HEK293 (cell line): ENCODE measurements around the gene TMEM184A.

ENCODE experiments used
- CTCF ChIA-PET: fragments of 350-600 bp; formaldehyde crosslinking; extraction: SDS; loops from one replicate; lab custom pipeline; 2021; ENCODE audit warnings: antibody characterized with exemption; lab: Yijun Ruan, JAX
- POLR2A ChIA-PET: fragments of 300-600 bp; formaldehyde crosslinking; extraction: SDS; loops from one replicate; lab custom pipeline; 2020; ENCODE audit warnings: antibody characterized with exemption, inconsistent platforms; lab: Yijun Ruan, JAX
- H3K27ac ChIP-seq: fragments of 200-500 bp; sonication (Bioruptor generic); 2 replicates; pipeline ENCODE4 v1.5.1; 2014; ENCODE audit warnings: low read depth, low read length, control low read depth, inconsistent platforms; ENCODE audit errors: extremely low read depth
- H3K36me3 ChIP-seq, 2 experiments: fragments of 200-500 bp in 1 of 2; sonication (Bioruptor generic) in 1 of 2; 1 replicate in 1 of 2; 2 replicates in 1 of 2; pipeline ENCODE4 v1.5.1; 2014 to 2017; ENCODE audit warnings: inconsistent platforms in 2 of 2, low read length in 2 of 2; ENCODE audit not compliant: control insufficient read depth in 2 of 2, insufficient read depth in 1 of 2
- H3K4me1 ChIP-seq: fragments of 200-500 bp; sonication (Bioruptor generic); 2 replicates; pipeline ENCODE4 v1.5.1; 2014; ENCODE audit warnings: mild to moderate bottlenecking, low read length, inconsistent platforms; ENCODE audit not compliant: control insufficient read depth, insufficient read depth
- H3K4me3 ChIP-seq: 2 replicates; pipeline ENCODE4 v1.5.1; 2011; ENCODE audit warnings: low read depth, mild to moderate bottlenecking, control low read depth, low read length, moderate library complexity
- H3K9me3 ChIP-seq: fragments of 200-500 bp; sonication (Bioruptor generic); 2 replicates; pipeline ENCODE4 v1.5.1; 2014; ENCODE audit warnings: low read depth, low read length, inconsistent platforms; ENCODE audit not compliant: control insufficient read depth, insufficient read depth
- HIC1 ChIP-seq: fragments of 450-650 bp; formaldehyde crosslinking; IDR thresholded peaks from 2 replicates; pipeline ENCODE4 v1.5.1; 2016; ENCODE audit warnings: missing biosample characterization, missing genetic modification characterization
- HOXD13 ChIP-seq: sonication (generic); formaldehyde crosslinking; IDR thresholded peaks from 2 replicates; pipeline ENCODE4 v1.8.0; 2022; ENCODE audit warnings: missing genetic modification reagents, borderline replicate concordance
- OSR2 ChIP-seq: fragments of 450-650 bp; formaldehyde crosslinking; IDR thresholded peaks from 2 replicates; pipeline ENCODE4 v1.5.1; 2016; ENCODE audit warnings: missing biosample characterization, missing genetic modification characterization
- PRDM1 ChIP-seq: fragments of 450-650 bp; formaldehyde crosslinking; IDR thresholded peaks from 2 replicates; pipeline ENCODE4; 2016; ENCODE audit warnings: missing biosample characterization, missing genetic modification characterization
- REPIN1 ChIP-seq: fragments of 450-650 bp; formaldehyde crosslinking; IDR thresholded peaks from 2 replicates; pipeline ENCODE4 v1.5.1; 2017; ENCODE audit warnings: missing biosample characterization, missing genetic modification characterization, low read depth
- SALL2 ChIP-seq: fragments of 450-650 bp; formaldehyde crosslinking; IDR thresholded peaks from 2 replicates; pipeline ENCODE4 v1.5.0; 2017; ENCODE audit warnings: missing biosample characterization, mild to moderate bottlenecking, missing genetic modification characterization, borderline replicate concordance
- SP7 ChIP-seq: fragments of 450-650 bp; formaldehyde crosslinking; IDR thresholded peaks from 2 replicates; pipeline ENCODE4 v1.5.1; 2016; ENCODE audit warnings: missing biosample characterization, missing genetic modification characterization
- TSHZ1 ChIP-seq: fragments of 450-650 bp; formaldehyde crosslinking; IDR thresholded peaks from 2 replicates; pipeline ENCODE4 v1.5.1; 2016; ENCODE audit warnings: missing biosample characterization, missing genetic modification characterization, borderline replicate concordance
- YY2 ChIP-seq: fragments of 450-650 bp; formaldehyde crosslinking; IDR thresholded peaks from 2 replicates; pipeline ENCODE4 v1.5.1; 2016; ENCODE audit warnings: missing biosample characterization, missing genetic modification characterization
- ZNF112 ChIP-seq: fragments of 450-650 bp; formaldehyde crosslinking; IDR thresholded peaks from 2 replicates; pipeline ENCODE4 v1.5.0; 2017; ENCODE audit warnings: missing biosample characterization, missing genetic modification characterization
- ZNF146 ChIP-seq: fragments of 450-650 bp; formaldehyde crosslinking; IDR thresholded peaks from 2 replicates; pipeline ENCODE4 v1.5.1; 2016; ENCODE audit warnings: missing biosample characterization, missing genetic modification characterization
- ZNF157 ChIP-seq: fragments of 450-650 bp; formaldehyde crosslinking; IDR thresholded peaks from 2 replicates; pipeline ENCODE4 v1.5.1; 2016; ENCODE audit warnings: missing biosample characterization, missing genetic modification characterization
- ZNF184 ChIP-seq: fragments of 450-650 bp; IDR thresholded peaks from 2 replicates; pipeline ENCODE4 v1.5.1; 2018; ENCODE audit warnings: missing biosample characterization, mild to moderate bottlenecking, missing genetic modification characterization
- ZNF2 ChIP-seq: fragments of 450-650 bp; formaldehyde crosslinking; IDR thresholded peaks from 2 replicates; pipeline ENCODE4 v1.5.1; 2016; ENCODE audit warnings: missing biosample characterization, missing genetic modification characterization
- ZNF23 ChIP-seq: fragments of 450-650 bp; formaldehyde crosslinking; IDR thresholded peaks from 2 replicates; pipeline ENCODE4 v1.5.1; 2016; ENCODE audit warnings: missing biosample characterization, missing genetic modification characterization, borderline replicate concordance
- ZNF350 ChIP-seq: fragments of 450-650 bp; formaldehyde crosslinking; IDR thresholded peaks from 2 replicates; pipeline ENCODE4 v1.5.0; 2017; ENCODE audit warnings: missing biosample characterization, mild to moderate bottlenecking, missing genetic modification characterization
- ZNF391 ChIP-seq: fragments of 450-650 bp; formaldehyde crosslinking; IDR thresholded peaks from 2 replicates; pipeline ENCODE4 v1.5.1; 2016; ENCODE audit warnings: low read depth, missing biosample characterization, missing genetic modification characterization, borderline replicate concordance
- ZNF416 ChIP-seq: fragments of 450-650 bp; formaldehyde crosslinking; IDR thresholded peaks from 2 replicates; pipeline ENCODE4 v1.5.1; 2016; ENCODE audit warnings: missing biosample characterization, missing genetic modification characterization
- ZNF600 ChIP-seq: fragments of 450-650 bp; formaldehyde crosslinking; IDR thresholded peaks from 2 replicates; pipeline ENCODE4 v1.5.1; 2016; ENCODE audit warnings: missing biosample characterization, missing genetic modification characterization
- ZNF624 ChIP-seq: fragments of 450-650 bp; formaldehyde crosslinking; IDR thresholded peaks from 2 replicates; pipeline ENCODE4 v1.5.1; 2017; ENCODE audit warnings: missing biosample characterization, missing genetic modification characterization
- ZNF76 ChIP-seq: fragments of 450-650 bp; formaldehyde crosslinking; IDR thresholded peaks from 2 replicates; pipeline ENCODE4; 2016; ENCODE audit warnings: low read depth, missing biosample characterization, missing genetic modification characterization, borderline replicate concordance
- ZNF791 ChIP-seq: fragments of 450-650 bp; formaldehyde crosslinking; IDR thresholded peaks from 2 replicates; pipeline ENCODE4 v1.5.1; 2016; ENCODE audit warnings: missing biosample characterization, missing genetic modification characterization
- ZSCAN23 ChIP-seq: fragments of 450-650 bp; formaldehyde crosslinking; IDR thresholded peaks from 2 replicates; pipeline ENCODE4 v1.5.1; 2016; ENCODE audit warnings: missing biosample characterization, missing genetic modification characterization
- ZSCAN30 ChIP-seq: fragments of 450-650 bp; IDR thresholded peaks from 2 replicates; pipeline ENCODE4 v1.5.1; 2018; ENCODE audit warnings: missing biosample characterization, mild to moderate bottlenecking, missing genetic modification characterization, moderate library complexity
- ZXDB ChIP-seq: fragments of 450-650 bp; formaldehyde crosslinking; IDR thresholded peaks from 2 replicates; pipeline ENCODE4 v1.5.1; 2016; ENCODE audit warnings: missing biosample characterization, missing genetic modification characterization

The TMEM184A gene

GRCh38 chr7:1587738-1588137 lies 31.7 kb upstream of the TMEM184A start (continued):
- TF ChIP-seq ZNF157 (tag by site-specific recombination) (no peak), ZNF416 (tag by site-specific recombination) (no peak), OSR2 (tag by site-specific recombination) (no peak), ZNF112 (tag by site-specific recombination) (no peak), HOXD13 (CRISPR knock-in tag) (no peak), TSHZ1 (tag by site-specific recombination) (no peak), ZNF23 (tag by site-specific recombination) (no peak)

GRCh38 chr7:1586827-1587705 lies 31.1 kb upstream of the TMEM184A start:
- H3K9me3 ChIP-seq, result no peaks in the 10 kb centered on the region
- no peaks in the 10 kb centered on the region for H3K4me1 ChIP-seq
- TF ChIP-seq ZNF391, result no peak
- TF ChIP-seq HIC1 (tag by site-specific recombination), result no peak
- TF ChIP-seq ZSCAN30 (tag by site-specific recombination), result no peak
- TF ChIP-seq PRDM1 (tag by site-specific recombination), result no peak
- TF ChIP-seq SP7 (tag by site-specific recombination), result no peak
- TF ChIP-seq ZNF184 (tag by site-specific recombination), result no peak
- TF ChIP-seq ZNF2 (tag by site-specific recombination), result no peak
- no peak for TF ChIP-seq ZNF600 (tag by site-specific recombination)
- TF ChIP-seq ZSCAN23 (tag by site-specific recombination), result no peak
- TF ChIP-seq ZNF76 (tag by site-specific recombination), result no peak
- no peak for TF ChIP-seq ZNF146 (tag by site-specific recombination)
- TF ChIP-seq ZNF624 (tag by site-specific recombination), result no peak
- TF ChIP-seq YY2 (tag by site-specific recombination), result no peak
- TF ChIP-seq ZXDB (tag by site-specific recombination), result no peak
- no peak for TF ChIP-seq ZNF791 (tag by site-specific recombination)
- TF ChIP-seq REPIN1, result no peak
- TF ChIP-seq SALL2 (tag by site-specific recombination), result no peak
- no peak for TF ChIP-seq ZNF350 (tag by site-specific recombination)
- ChIA-PET POLR2A (no interaction called here), CTCF (no interaction called here)
- H3K36me3 ChIP-seq, result no peaks in the 10 kb centered on the region
- H3K27ac ChIP-seq, result no peak overlapping the region
- H3K4me3 ChIP-seq, result no peak overlapping the region
